Stimulated activated CD4-positive, alpha-beta T cell treated with anti-CD3 and anti-CD28 coated beads, TNF-alpha, amount 100 ng/mL, for 4 hours (primary cell): ENCODE results near the gene ATP11A.
"Not testable (repeated sequence)": the region's sequence is repeated elsewhere in the genome, so short reads cannot be mapped to it uniquely, and the experiment has no call there.

Experiments used
- DNase-seq, 3 experiments: peaks; one replicate each; pipeline ENCODE4 v3.0.0-alpha.2; 2020; ENCODE audit warnings: low read depth in 3 of 3

ATP11A gene

DNA sequence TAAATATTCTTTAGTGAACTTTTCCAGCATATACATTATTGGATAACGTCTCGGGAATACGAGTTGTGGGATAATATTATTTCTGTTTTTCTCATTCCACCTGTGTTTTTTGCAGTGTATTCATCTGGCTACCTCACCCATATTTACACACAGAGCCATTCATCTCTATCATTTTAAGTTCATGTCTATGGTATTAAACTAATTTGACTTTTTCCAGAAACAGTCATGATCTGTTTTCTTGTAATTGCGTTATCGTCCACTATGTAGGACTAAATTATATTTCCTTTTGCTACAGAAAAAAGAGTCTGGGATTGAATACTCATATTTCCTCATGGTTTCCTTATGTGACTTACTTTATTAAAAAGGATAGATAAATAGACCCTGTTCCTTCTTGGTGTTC, 2.7 kb downstream of the ATP11A start:
- no peak for DNase-seq

GRCh38 chr13:112693831-112694497, 4.1 kb downstream of the ATP11A start:
- no peak for DNase-seq

- no peak for DNase-seq
These were observed 5.3 kb downstream of the ATP11A start for GRCh38 chr13:112695121-112695520.

GRCh38 chr13:112696001-112696868, 6.4 kb downstream of the ATP11A start:
- no peak for DNase-seq

DNA sequence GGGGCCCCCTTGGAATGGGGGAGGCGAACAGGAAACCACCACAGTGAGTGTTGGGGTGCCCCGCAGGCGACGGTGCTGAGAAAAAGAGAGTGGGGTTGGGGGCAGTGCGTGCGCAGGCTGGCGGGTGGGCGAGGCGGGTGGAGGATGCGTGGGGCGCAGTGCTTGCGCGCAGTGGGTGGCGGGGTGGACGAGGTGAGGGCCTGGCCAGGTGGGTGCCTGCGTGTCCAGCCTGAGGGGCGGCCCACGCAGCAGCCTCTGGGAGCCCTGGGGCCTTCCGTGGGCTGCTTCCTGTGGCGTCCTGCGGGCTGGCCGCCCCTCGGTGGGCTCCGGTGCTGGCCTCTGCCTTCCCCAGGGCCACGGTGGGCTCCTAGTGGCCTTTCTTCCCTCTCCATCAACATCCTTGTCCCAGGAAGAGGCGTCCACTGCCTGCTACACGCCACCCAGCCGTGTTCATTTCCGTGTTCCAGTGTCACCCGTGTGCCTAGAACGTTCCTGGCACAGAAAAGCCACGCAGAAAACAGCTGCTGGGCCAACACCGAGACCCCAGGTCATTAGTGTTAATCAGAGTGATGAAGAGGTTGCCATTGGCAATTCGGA, 7.1 kb downstream of the ATP11A start:
- DNase-seq, result no peak

GRCh38 chr13:112697756-112698655, 8.2 kb downstream of the ATP11A start:
- no peak for DNase-seq

DNA sequence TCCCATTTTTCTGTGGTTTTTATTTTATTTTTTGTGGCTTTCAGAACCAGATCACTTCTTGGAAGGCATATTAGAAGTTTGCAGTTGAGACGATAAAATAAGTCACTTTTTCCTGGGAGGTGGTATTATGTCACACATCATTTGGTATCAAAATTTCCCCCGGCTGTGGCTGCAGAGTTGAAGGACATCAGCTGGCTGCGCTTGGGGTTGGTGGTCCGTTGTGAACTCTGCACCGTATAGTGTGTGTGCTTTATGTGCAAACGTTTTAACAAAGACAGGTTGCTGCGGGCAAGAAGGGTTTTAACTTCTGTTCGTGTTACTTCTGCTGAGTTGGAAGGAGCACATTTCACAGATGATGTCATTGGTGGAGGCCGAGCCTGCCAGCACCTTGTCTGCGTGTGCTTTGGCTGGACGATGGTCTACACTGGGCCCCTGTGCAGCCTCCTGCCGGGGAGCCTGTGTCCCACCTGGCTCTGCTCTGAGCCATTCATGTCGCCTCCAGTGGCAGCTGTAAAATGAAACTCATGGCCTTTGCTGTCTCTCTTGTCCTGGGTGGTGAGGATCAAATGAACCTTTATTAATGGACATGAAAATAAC, 9.6 kb downstream of the ATP11A start:
- DNase-seq, result no peak

DNA sequence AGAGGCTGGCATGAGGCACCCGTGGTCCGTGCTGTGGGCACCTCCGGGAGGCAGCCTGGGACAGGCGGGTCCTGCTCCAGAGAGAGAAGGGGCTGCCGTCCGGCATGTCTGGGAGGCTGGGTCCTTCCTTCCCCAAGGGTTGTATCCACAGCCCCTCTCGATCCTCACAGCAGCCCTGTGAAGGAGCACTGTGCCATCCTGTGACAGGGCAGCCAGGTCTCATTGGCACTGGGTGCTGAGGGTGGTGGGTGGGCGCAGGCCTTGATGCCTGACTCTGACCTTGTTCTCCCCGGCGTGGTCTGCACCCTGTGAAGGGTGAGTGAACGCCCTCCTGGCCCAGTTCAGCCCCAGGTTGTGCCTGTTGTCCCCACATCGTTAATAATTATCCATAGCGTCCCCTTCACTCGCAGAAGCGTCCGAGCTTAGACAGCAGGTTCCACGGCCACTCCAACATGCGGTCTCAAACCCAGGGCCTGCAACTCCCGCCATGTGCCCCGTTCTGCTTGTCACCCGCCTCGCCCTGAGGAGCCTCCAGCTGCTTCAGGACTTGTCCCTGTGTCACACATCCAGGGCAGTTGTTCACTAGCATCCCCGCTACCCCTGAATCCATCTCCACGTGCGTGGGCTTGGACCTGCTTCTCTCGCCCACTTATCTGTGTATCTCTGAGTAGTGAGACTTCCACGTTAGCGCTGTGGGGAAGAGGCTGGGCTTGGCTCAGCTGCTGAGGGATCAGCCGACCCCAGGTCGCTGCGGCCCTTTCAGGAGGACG, 10.6 kb downstream of the ATP11A start:
- DNase-seq, result no peak

DNA sequence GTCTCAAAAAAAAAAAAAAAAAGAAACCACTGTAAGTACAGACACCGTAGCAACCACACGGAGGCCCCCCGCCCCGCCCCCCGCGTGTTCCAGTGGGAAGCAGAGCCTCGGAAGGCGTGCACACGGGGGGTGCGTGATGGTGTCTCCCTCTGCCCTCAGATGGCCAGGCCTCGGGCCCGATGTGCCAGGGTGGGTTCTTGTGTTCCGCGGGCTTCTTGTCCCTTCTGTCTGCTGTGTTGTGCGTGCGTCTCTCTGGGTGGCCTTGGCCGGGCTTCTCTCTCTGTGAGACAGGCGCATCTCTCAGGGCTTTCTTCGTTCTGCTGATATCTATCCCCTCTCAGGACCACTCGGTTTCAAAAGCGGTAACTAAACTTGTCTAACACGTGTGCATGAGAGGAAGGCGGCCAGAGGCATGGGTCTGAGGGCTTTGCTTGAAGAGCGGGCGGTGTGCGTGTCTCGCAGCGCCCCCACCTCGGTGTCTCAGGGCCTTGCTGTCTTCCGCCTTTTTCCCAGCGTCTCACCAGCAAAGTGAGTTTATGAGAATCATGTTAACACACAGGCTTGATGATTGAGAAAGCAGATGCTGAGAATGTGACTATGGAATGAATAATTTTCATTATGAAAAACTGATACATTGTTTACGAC, 12.6 kb downstream of the ATP11A start:
- DNase-seq, result no peak

DNA sequence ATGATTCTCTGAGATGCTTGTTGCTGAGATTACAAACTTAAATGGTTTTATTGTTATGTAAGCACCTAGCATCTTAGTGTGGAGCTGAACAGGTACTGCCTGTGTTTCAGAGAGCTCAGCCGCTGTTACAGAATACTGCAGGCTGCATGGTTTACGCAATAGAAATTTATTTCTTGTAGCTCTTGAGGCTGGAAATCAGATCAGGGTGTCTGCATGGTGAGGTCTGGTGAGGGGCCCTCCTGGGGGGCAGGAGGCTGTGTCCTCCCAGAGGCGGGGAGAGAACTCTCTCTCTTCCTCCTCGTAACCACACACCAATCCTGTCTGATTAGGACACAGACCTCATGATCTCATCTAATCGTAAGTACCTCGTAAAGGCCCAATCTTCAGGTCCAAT, 13.1 kb downstream of the ATP11A start:
- DNase-seq, result no peak

GRCh38 chr13:112703449-112704284, 13.8 kb downstream of the ATP11A start:
- DNase-seq, result no peak

GRCh38 chr13:112704308-112705145, 14.7 kb downstream of the ATP11A start:
- DNase-seq, result no peak

DNA sequence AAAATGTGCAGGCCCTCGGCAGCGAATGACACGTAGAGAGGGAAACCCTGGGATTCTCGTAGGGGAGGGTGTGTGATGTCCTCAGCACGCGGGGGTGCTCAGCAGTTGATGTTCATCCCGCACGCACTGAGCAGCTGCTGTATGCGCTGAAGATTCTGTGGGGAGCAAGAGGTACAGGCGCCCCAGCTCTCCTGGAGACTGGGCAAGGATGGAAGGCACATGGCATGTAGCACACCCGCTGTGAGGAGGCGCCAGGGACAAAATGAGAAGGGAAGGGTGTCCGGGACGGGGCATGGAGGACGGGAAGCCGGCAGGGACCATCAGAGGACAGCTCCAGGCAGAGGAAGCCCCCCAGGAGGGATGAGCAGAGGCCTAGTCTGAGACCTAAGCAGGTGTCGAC, 15.4 kb downstream of the ATP11A start:
- DNase-seq, result no peak

DNA sequence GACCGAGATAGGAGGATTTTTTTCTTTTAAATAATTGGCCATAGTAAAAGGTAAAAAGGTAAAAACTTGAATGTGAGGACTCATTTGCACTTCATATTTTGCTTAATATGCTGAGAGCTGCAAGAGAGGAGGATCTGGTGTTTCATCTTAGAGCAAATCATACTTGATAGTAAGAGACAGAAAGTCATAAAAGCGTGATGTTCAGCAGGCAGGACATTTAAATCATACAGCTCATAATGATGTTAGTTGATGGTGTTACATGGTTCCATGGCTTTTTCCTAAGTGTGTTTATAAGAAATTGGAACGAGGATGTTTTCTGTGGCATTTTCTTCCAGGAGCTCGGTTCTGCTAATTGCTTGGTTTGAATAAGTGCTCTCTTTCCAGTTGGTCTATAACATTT, 16.3 kb downstream of the ATP11A start:
- no peak for DNase-seq

GRCh38 chr13:112708560-112709240, 18.9 kb downstream of the ATP11A start:
- DNase-seq, result no peak

- not testable (repeated sequence) for DNase-seq
These were observed 19.5 kb downstream of the ATP11A start for GRCh38 chr13:112709316-112709715.
